OCI-LY1 (cell line): ENCODE measurements around the gene PPP6R1.

ENCODE experiments used
- H2AFZ ChIP-seq: fragments of 200-600 bp; sonication (generic), shearing (Covaris generic); 2 replicates; pipeline ENCODE4 v1.6.0; 2014; ENCODE audit warnings: antibody characterized with exemption, mild to moderate bottlenecking, low read length
- H3F3A ChIP-seq: fragments of 200-600 bp; sonication (generic), shearing (Covaris generic); 2 replicates; pipeline ENCODE4 v1.6.0; 2014; ENCODE audit warnings: mild to moderate bottlenecking, antibody characterized with exemption, low read length, moderate library complexity; ENCODE audit not compliant: insufficient read depth
- H3K27ac ChIP-seq: fragments of 200-600 bp; sonication (generic); 2 replicates; pipeline ENCODE4 v1.5.1; 2014; ENCODE audit warnings: low read length, mixed run types, mild to moderate bottlenecking, low read depth; ENCODE audit not compliant: poor library complexity, severe bottlenecking
- H3K27me3 ChIP-seq: fragments of 200-600 bp; sonication (generic); 2 replicates; pipeline ENCODE4 v1.6.0; 2014; ENCODE audit warnings: antibody characterized with exemption, mild to moderate bottlenecking, low read length, moderate library complexity; ENCODE audit not compliant: insufficient read depth
- H3K36me3 ChIP-seq: fragments of 200-600 bp; sonication (generic); 2 replicates; pipeline ENCODE4 v1.6.1; 2014; ENCODE audit warnings: mild to moderate bottlenecking, antibody characterized with exemption, low read length, moderate library complexity, mixed read lengths; ENCODE audit not compliant: insufficient read depth
- H3K4me1 ChIP-seq: fragments of 200-600 bp; sonication (generic); 2 replicates; pipeline ENCODE4 v1.5.1; 2014; ENCODE audit warnings: mild to moderate bottlenecking, low read length, moderate library complexity; ENCODE audit not compliant: insufficient read depth, severe bottlenecking
- H3K4me2 ChIP-seq: fragments of 200-600 bp; sonication (generic), shearing (Covaris generic); 2 replicates; pipeline ENCODE4 v1.6.1; 2014; ENCODE audit warnings: low read length
- H3K4me3 ChIP-seq: fragments of 200-600 bp; sonication (generic); 2 replicates; pipeline ENCODE4 v1.5.1; 2014; ENCODE audit warnings: low read length, low read depth, mild to moderate bottlenecking, mixed read lengths; ENCODE audit not compliant: poor library complexity, severe bottlenecking
- H3K79me2 ChIP-seq: fragments of 200-600 bp; shearing (Covaris generic); 2 replicates; pipeline ENCODE4 v1.6.1; 2016; ENCODE audit warnings: mixed run types, low read length, mixed read lengths; ENCODE audit not compliant: insufficient read depth
- H3K9ac ChIP-seq: fragments of 200-600 bp; sonication (generic), shearing (Covaris generic); 2 replicates; pipeline ENCODE4 v1.6.1; 2014; ENCODE audit warnings: mild to moderate bottlenecking, low read length, mixed read lengths
- H3K9me2 ChIP-seq: fragments of 200-600 bp; sonication (generic), shearing (Covaris generic); 2 replicates; pipeline ENCODE4 v1.6.1; 2014; ENCODE audit warnings: low read depth, mild to moderate bottlenecking, low read length, mixed read lengths
- H3K9me3 ChIP-seq: fragments of 200-600 bp; shearing (Covaris generic); 2 replicates; pipeline ENCODE4 v1.6.1; 2014; ENCODE audit warnings: low read length, mixed read lengths
- H4K20me1 ChIP-seq: fragments of 200-600 bp; sonication (generic), shearing (Covaris generic); 2 replicates; pipeline ENCODE4 v1.6.0; 2016; ENCODE audit warnings: mild to moderate bottlenecking, low read length; ENCODE audit not compliant: insufficient read depth
- CTCF ChIP-seq: fragments of 200-600 bp; sonication (generic), shearing (Covaris generic); IDR thresholded peaks from 2 replicates; pipeline ENCODE4 v1.5.1; 2017; ENCODE audit warnings: mild to moderate bottlenecking, antibody characterized with exemption, low read length, moderate library complexity, mixed read lengths
- EZH2 ChIP-seq: fragments of 200-600 bp; sonication (generic), shearing (Covaris generic); IDR thresholded peaks from 2 replicates; pipeline ENCODE4 v1.8.0; 2017; ENCODE audit warnings: borderline replicate concordance, mixed run types, mild to moderate bottlenecking, antibody characterized with exemption, low read length, moderate library complexity, mixed read lengths

Gene PPP6R1

GRCh38 chr19:55304279-55304978, 45.6 kb upstream of the PPP6R1 start:
- TF ChIP-seq EZH2 (no peak), CTCF (no peak)
- Histone ChIP-seq H4K20me1 (no peaks in the 10 kb centered on the region), H3K4me2 (no peak overlapping the region), H3K9me3 (no peaks in the 10 kb centered on the region), H3K27me3 (no peaks in the 10 kb centered on the region), H3K4me3 (no peak overlapping the region), H3K4me1 (peaks cover 28% of the 10 kb centered on the region), H3K36me3 (peaks cover 19% of the 10 kb centered on the region), H3K79me2 (no peaks in the 10 kb centered on the region), H3K9me2 (no peaks in the 10 kb centered on the region), H2AFZ (no peak overlapping the region), H3K9ac (no peak overlapping the region), H3K27ac (no peak overlapping the region), H3F3A (no peaks in the 10 kb centered on the region)

- Histone ChIP-seq H3K79me2 (no peaks in the 10 kb centered on the region), H3K9me2 (no peaks in the 10 kb centered on the region), H2AFZ (no peak overlapping the region), H3K27ac (no peak overlapping the region), H3K4me3 (no peak overlapping the region), H3K4me2 (no peak overlapping the region), H4K20me1 (no peaks in the 10 kb centered on the region), H3K27me3 (no peaks in the 10 kb centered on the region), H3K4me1 (peaks cover 35% of the 10 kb centered on the region), H3K9ac (no peak overlapping the region), H3K9me3 (no peaks in the 10 kb centered on the region), H3F3A (no peaks in the 10 kb centered on the region), H3K36me3 (peaks cover 12% of the 10 kb centered on the region)
- TF ChIP-seq EZH2 (no peak), CTCF (no peak)
Observed at GRCh38 chr19:55303477-55303876, 44.7 kb upstream of the PPP6R1 start.

- no peaks in the 10 kb centered on the region for H4K20me1 ChIP-seq
- H3K9ac ChIP-seq, result peak overlapping the region; percentile 72
- H3K27ac ChIP-seq, result peak overlapping the region; percentile 4
- peaks cover 28% of the 10 kb centered on the region for H3K4me1 ChIP-seq
- no peaks in the 10 kb centered on the region for H3K9me2 ChIP-seq
- no peaks in the 10 kb centered on the region for H3K9me3 ChIP-seq
- H3K27me3 ChIP-seq, result no peaks in the 10 kb centered on the region
- H3K36me3 ChIP-seq, result peaks cover 12% of the 10 kb centered on the region
- H3K4me2 ChIP-seq, result peak overlapping the region; percentile 67
- no peak overlapping the region for H2AFZ ChIP-seq
- H3F3A ChIP-seq, result no peaks in the 10 kb centered on the region
- H3K4me3 ChIP-seq, result peak overlapping the region; percentile 62
- H3K79me2 ChIP-seq, result no peaks in the 10 kb centered on the region
- TF ChIP-seq CTCF (no peak), EZH2 (no peak)
Observed at GRCh38 chr19:55302318-55302703, 43.5 kb upstream of the PPP6R1 start.
